Left cardiac atrium (tissue), 4 donors: ENCODE measurements around the gene CCDC188. TPM values are rescaled to one million over a fixed set of nuclear protein-coding genes. Genes with fewer than 3 reads are reported as not detected.

Experiments used
- ATAC-seq, 2 donors: fragments of 200-7000 bp; cut with Tn5 transposase; one replicate each; pipeline ENCODE4 v1.9.1; 2020; ENCODE audit warnings: mild to moderate bottlenecking in 2 of 2, moderate library complexity in 2 of 2
- DNase-seq: peaks from one replicate; pipeline ENCODE4 v3.0.0-alpha.2; 2020
- intact Hi-C, 2 donors: fragments of 100-400 bp; cut with DNase I; formaldehyde crosslinking; loops; one replicate each; pipeline versions ENCODE4 v1.14.1 to v1.15.1; 2022 to 2023
- microRNA-seq, 2 donors: library from miRNA; unstranded; fragments of <30 nt; microRNA quantifications; one replicate each; pipeline ENCODE4 v1.2.0, GENCODE V29; 2020
- total RNA-seq, 2 donors: library from RNA; stranded (reverse); fragmentation: NEBNext Ultra II Directional; extraction: Animal tissue kit (Norgen Biotek cat#: 25700); gene quantifications; one replicate each; pipeline ENCODE4 v1.2.1, GENCODE V29; 2021
- donor health status: DM: no; HTN: yes; CAD: no.
- donor health status: DM: no; HTN: yes; CAD: no; lungs with severe emphysema.
- donor health status: DM: yes; HTN: yes; CAD: no.
- donor health status: Dilated cardiomyopathy.

The CCDC188 gene
- total RNA-seq, 2 donors from 2014 or later, result 0.44 to 0.62 TPM

DNA sequence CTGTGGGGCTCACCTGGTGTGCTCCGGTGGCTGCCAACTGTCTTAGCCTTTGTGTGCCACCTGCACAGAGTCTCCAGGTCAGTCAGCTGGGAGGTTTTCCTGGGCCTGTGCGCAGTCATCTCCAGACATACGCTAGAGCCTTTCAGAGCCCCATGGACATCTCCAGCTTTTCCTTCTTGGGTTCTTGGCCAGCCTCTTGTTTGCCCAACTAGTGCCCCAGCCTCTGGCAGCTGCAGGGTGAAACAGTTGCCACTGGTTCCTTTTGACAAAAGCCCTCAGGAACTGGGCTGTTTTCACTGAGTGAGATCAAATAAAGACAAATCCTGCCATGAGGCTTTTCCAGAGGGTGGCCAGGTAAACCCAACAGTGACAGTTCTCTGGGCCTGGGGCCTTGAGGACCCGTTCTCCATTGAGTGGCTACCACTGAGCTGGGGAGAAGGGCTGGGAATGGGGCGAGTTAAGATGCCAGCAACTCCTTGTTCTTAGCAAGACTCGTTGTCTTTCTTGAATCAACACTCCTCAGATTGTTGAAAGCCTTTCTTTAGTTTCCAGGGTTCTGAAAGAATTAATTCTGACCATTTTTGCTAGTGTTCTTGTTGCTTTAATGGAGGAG is 51.6 kb downstream of the CCDC188 start:
- ATAC-seq (no peak), DNase-seq (no peak)
- intact Hi-C loops, result no loop called here

Small RNA genes lying within 50 kb of the gene (microRNA-seq; reads per million reads assigned to microRNA genes)
- gene MIR6816, result 0 reads per million in 2 donors

Other genes with a start within 250 kb of the CCDC188 start
- 100 to 1,000 TPM; 101 to 103 TPM for gene COMT, start 209.3 kb downstream of the CCDC188 start, total RNA-seq
- 10 to 100 TPM; 22.7 to 29.6 TPM for gene TXNRD2, start 209.2 kb downstream of the CCDC188 start, total RNA-seq
- 10 to 100 TPM; 12.5 to 13.4 TPM for gene ARVCF, start 134.2 kb downstream of the CCDC188 start, total RNA-seq
- 10 to 100 TPM; 55.0 to 80.0 TPM for gene TANGO2, start 129.9 kb downstream of the CCDC188 start, total RNA-seq
- 10 to 100 TPM; 13.3 to 19.9 TPM for gene DGCR8, start 70.8 kb downstream of the CCDC188 start, total RNA-seq
- gene RANBP1, start 35.0 kb downstream of the CCDC188 start, total RNA-seq, result 10 to 100 TPM; 38.3 to 50.4 TPM
- gene TRMT2A, start 33.8 kb downstream of the CCDC188 start, total RNA-seq, result 10 to 100 TPM; 26.7 to 29.3 TPM
- 10 to 100 TPM; 48.3 to 48.9 TPM for gene ZDHHC8, start 19.3 kb downstream of the CCDC188 start, total RNA-seq
- gene RTN4R, start 117.3 kb upstream of the CCDC188 start, total RNA-seq, result 1 to 10 TPM; 1.4 to 1.8 TPM
- 10 to 100 TPM; 35.1 to 41.3 TPM for gene DGCR6L, start 169.0 kb upstream of the CCDC188 start, total RNA-seq
- 1 to 10 TPM; 3.9 to 6.5 TPM for gene ZNF74, start 243.1 kb upstream of the CCDC188 start, total RNA-seq